Measurements from ENCODE around the gene GABBR2.

DNA sequence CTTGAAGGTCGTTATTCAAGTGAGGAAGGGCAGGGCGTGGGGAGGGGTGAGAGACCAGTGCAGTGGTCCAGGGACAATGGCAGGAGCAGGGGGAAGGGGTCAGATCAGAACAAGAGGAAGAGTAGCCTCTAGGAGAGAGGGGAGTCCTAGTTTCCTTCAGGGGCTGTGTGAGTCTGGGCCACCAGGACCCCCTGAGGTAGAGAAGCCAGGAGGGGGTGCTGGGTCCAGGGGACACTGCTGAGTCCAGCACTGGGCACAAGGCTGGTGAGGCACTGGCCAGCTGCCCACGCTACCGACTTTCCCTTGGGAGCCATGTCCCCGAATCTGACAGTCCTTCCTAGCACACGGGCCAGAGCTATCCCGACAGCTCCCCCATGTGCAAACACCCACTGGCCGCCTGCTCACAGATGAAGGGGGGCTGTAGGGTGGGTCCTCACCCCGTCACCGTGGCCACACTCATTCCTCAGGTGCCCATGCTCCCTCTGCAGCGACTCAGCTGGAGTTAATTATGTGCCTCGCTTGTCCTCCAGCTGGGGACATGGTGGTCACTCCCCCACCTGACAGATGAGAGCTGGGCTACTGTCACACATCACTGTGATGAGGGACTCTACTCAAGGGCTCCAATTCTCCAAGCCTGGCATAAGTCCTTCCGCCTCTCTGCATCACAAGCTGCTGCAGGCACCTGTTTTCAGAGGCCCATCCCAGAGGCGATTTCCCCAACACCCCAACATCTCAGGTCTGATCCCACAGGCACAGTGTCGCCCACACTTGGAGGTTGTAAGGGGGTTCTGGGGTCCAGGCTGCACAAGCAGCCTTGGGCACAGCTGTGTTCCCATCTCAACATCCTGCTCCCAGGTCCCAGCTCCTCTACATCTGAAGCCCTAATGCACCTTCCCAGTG lies 115.1 kb downstream of the GABBR2 start:
- TF ChIP-seq, protein P1, sequence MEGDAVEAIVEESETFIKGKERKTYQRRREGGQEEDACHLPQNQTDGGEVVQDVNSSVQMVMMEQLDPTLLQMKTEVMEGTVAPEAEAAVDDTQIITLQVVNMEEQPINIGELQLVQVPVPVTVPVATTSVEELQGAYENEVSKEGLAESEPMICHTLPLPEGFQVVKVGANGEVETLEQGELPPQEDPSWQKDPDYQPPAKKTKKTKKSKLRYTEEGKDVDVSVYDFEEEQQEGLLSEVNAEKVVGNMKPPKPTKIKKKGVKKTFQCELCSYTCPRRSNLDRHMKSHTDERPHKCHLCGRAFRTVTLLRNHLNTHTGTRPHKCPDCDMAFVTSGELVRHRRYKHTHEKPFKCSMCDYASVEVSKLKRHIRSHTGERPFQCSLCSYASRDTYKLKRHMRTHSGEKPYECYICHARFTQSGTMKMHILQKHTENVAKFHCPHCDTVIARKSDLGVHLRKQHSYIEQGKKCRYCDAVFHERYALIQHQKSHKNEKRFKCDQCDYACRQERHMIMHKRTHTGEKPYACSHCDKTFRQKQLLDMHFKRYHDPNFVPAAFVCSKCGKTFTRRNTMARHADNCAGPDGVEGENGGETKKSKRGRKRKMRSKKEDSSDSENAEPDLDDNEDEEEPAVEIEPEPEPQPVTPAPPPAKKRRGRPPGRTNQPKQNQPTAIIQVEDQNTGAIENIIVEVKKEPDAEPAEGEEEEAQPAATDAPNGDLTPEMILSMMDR (IDR thresholded peaks at IDR 0.05) = no peak
- no peak for TF ChIP-seq POLR2A (IDR thresholded peaks at IDR 0.05)

All from right lobe of liver (tissue), 4 donors.